EL (cell line): Measurements from ENCODE around the gene SCAMP2.

ENCODE experiments used
- DNase-seq: peaks from one replicate; pipeline ENCODE4 v3.0.0-alpha.2; 2016

SCAMP2 gene

DNA sequence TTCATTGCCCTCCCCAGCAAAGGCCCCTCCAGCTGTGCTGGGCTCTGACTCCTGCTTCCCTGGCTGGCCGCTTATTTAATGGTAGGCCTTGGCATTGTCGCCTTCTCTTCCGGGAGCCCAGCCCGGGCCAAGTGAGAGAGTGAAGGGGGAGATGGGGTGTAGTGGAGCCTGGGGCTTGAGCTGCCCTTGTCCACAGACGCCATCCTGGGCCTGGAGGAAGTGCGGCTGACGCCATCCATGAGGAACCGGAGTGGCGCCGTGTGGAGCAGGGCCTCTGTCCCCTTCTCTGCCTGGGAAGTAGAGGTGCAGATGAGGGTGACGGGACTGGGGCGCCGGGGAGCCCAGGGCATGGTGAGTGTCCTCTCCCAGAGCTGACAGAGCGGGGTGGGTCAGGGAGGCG, 57.2 kb downstream of the SCAMP2 start:
- DNase-seq: no peak

DNA sequence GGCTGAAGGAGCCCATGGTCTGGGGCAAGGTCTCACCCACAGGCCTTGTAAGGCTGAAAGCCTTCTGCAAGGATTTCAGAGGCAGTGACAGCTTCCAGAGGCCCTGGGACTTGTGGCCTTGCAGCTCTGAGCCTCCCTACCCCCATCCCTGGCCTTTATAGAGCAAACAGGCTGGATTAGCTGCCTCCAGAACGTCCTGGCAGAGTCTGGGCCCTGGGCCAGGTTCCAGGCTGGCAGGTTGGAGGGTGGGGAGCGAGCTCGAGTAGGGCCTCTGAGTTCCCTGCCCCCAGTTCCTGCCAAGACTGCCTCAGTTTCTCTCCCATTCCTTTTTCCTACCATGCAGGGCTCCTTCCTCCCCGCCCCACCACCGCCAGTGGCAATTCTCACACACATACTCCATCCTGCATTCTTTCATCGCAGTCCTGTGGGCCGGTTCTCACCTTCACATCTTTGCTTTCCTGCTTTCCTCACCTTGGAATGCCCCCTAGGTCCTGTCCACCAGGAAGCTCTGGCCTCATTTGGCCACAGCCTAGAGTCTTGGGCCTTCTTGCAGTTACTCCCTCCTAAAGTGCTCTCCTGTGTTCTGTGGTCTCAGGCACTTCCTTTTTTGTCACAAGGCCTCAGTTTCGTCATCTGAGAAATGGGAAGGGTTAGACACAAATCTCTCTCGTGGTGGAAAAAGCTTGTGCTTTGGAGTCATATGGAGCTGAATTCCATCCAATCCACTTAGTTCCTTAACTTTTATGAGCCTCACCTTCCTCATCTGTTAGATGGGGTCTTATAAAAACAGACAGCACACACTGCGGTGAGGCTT, 57.8 kb downstream of the SCAMP2 start:
- no peak for DNase-seq

DNA sequence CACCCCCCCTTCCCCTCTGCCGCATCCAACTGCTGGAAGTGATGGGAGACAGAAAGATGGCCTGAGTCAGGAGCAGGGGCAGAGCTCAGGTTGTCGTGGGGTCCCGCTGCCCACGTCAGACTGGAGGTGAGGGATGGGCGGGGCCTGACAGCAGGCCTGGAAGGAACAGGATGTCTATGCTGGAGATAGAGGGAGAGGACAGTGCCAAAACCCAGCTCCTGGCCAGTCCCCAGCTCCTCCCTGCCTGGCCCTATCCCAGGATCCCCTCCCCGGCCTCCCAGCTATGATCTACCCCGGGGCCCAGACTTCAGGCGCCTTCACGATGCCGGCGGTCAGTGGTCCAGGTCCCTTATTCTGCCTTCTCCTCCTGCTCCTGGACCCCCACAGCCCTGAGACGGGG, 60.6 kb downstream of the SCAMP2 start, which contains the start of gene LMAN1L:
Gene LMAN1L (plus strand): TSS at position 303 of the 400 bp plus-strand sequence. CDS start 20 bp downstream, at position 323.
- DNase-seq: no peak

DNA sequence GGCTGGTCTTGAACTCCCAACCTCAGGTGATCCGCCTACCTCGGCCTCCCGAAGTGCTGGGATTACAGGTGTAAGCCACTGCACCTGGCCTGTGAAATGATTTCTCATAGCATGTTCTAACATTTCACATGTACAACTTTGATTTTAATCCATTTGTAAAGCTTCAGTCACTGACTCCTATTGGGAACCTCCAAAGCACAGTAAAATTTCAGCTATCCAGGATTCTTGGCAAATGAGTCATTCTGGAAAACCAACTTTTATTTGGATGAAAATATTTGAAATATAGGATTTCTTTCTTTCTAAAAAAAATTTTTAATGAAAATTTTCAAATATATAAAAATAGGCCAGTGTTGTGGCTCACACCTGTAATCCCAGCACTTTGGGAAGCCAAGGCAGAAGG, 63.2 kb downstream of the SCAMP2 start:
- DNase-seq: peak; percentile 42

DNA sequence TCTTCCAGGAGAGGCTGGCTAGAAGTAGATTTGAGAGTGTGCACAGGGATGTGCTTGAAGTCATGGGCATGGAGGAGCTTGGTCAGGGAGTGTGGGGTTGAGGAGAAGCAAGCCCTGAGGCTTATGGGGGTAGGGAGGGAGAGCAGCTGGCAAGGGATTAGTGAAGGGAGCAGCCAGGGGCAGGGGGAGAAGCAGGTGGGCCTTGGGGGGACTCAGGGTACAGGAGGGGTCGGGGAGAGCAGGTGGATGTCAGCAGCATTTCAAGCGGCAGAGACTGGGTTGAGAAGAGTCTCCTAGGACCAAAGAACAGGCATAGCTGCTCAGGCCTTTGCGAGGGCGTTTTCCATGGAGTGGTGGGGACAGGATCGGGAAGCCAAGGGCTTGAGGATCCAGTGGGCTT, 63.9 kb downstream of the SCAMP2 start:
- no peak for DNase-seq

DNA sequence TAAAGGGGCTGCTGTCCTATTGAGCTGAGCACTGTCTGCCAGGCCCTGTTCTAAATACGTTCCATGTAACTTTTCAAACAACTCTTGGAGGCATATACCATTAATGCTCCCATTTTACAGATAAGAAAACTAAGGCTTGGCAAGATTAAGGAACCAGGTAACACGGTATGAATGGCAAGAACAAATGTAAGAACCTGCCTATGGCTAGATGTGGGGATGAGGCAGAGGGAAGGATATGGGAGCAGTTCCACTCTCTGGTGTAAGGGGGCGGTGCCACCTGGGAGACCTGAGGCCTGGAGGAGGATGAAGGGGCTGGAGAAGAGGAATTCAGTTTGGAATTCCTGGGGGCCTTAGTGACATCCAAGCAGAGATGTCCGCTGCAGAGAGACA, 64.3 kb downstream of the SCAMP2 start:
- no peak for DNase-seq

DNA sequence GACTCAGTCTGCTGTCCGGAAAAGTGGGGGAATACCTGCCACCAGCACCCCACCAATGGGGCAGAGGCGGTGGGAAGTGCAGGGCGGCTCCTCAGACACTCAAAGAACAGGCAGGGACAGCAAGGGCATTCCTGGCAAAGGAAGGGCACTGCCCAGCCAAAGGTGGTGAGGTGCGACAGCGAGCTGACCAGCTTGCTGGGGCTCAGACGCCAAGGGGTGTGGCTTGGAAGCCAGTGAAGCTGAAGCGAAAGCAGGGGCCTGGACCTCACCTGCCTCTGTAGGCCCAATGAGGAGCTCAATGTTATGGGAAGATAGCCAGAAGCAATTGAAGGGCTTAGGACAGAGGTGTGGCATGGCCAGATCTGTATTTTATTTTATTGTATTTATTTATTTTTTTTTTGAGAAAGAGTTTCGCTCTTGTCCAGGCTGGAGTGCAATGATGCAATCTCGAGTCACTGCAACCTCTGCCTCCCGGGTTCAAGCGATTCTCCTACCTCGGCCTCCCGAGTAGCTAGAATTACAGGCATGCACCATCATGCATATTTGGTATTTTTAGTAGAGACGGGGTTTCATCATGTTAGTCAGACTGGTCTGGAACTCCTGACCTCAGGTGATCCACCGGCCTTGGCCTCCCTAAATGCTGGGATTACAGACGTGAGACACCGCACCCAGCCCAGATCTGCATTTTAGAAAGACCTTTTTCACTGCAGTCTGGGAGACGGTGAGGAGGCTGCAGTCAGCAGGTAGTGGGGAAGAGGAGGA, 64.9 kb downstream of the SCAMP2 start:
- DNase-seq: peak; percentile 44

DNA sequence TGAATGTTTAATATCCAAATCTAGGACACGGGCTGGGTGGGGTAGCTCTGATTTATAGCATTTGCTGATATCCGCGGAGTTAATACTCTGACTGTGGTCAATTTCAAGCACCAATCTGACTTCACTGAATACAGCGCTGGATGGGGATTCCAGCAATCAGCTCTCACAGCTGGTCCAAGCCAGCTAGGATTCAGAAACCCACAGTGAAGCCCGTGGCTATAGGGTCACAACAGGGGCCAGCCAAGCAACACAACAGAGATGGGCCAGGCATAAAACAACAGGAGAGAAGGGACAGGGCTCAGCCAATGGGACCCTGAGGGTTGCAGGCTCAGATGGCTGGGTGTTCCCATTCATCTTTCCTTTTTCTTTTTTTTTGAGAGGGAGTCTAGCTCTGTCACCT, 65.9 kb downstream of the SCAMP2 start:
- no peak for DNase-seq

DNA sequence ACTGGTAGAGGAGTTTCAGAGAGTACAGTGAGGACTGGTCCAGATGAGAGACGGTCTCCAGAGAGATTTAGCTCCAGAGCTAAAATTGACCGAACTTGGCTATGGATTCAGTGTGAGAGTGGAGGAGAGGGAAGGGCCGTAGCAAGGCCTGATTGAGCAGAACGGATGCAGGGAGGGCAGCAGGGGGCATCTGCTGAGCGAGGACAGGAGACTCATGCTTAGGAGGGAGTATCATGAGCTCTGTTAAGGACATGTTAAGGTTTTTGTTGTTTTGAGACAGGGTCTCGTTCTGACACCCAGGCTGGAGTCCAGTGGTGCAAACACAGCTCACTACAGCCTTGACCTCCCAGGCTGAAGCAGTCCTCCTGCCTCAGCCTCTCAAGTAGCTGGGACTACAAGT, 68.2 kb downstream of the SCAMP2 start:
- no peak for DNase-seq

DNA sequence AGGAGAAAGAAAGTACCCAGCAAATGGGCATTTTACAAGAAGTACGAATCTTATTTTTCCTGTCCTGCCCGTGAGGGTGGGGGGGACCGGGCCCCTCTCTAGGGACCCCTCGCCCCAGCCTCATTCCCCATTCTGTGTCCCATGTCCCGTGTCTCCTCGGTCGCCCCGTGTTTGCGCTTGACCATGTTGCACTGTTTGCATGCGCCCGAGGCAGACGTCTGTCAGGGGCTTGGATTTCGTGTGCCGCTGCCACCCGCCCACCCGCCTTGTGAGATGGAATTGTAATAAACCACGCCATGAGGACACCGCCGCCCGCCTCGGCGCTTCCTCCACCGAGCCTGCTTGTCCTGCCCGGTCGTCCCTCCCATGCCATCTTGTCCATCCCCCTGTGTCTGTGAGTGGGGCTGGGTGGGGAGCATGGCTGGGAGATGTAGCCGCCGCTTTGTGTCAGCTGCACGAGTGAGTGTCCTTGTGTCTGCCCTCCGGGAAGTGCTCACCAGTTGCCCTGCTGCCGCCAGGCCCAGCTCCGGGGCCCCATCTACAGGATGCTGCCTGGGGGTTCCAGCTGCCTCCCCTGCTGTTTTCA, 70.2 kb downstream of the SCAMP2 start:
- DNase-seq: no peak

DNA sequence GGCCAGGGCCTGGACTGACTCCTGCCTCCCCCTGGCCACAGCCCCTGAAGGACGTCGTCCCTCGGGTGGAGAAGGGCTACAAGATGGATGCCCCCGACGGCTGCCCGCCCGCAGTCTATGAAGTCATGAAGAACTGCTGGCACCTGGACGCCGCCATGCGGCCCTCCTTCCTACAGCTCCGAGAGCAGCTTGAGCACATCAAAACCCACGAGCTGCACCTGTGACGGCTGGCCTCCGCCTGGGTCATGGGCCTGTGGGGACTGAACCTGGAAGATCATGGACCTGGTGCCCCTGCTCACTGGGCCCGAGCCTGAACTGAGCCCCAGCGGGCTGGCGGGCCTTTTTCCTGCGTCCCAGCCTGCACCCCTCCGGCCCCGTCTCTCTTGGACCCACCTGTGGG, 70.9 kb downstream of the SCAMP2 start:
- DNase-seq: no peak

DNA sequence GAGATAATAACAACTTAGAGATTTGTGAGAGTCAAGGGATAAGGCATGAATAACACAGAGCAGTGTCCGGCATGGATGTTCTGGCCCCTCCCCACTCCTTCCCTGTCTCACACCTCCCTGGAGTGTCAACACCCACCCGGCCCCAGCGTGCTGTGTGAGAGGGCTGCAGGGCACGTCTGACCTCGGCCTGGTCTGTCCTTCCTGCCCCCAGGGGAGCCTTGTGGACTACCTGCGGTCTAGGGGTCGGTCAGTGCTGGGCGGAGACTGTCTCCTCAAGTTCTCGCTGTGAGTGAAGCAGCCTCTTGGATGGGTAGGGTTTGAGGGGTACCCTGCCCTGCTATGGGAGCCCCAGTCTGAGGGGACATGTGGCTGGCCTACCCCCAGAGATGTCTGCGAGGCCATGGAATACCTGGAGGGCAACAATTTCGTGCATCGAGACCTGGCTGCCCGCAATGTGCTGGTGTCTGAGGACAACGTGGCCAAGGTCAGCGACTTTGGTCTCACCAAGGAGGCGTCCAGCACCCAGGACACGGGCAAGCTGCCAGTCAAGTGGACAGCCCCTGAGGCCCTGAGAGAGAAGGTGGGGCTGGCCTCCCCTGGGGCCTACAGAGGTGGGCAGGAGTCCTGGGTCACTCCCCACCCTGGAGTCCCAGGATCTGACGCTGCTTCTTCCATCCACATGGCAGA, 71.7 kb downstream of the SCAMP2 start:
- no peak for DNase-seq

DNA sequence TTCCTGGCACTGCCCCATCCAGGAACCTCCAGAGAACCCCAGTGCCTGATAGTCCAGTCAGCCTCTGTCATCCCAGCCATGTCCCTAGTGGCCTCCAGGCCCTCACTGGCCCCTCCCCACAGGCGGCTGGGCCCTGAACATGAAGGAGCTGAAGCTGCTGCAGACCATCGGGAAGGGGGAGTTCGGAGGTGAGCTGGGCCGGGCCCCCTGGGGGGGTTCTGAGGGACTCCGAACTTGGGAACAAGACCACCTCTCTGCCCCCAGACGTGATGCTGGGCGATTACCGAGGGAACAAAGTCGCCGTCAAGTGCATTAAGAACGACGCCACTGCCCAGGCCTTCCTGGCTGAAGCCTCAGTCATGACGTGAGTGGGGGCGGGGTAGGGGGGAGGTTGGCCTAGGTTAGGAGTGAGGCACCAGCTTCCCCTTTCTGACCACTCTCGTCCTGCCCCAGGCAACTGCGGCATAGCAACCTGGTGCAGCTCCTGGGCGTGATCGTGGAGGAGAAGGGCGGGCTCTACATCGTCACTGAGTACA, 72.5 kb downstream of the SCAMP2 start:
- no peak for DNase-seq

DNA sequence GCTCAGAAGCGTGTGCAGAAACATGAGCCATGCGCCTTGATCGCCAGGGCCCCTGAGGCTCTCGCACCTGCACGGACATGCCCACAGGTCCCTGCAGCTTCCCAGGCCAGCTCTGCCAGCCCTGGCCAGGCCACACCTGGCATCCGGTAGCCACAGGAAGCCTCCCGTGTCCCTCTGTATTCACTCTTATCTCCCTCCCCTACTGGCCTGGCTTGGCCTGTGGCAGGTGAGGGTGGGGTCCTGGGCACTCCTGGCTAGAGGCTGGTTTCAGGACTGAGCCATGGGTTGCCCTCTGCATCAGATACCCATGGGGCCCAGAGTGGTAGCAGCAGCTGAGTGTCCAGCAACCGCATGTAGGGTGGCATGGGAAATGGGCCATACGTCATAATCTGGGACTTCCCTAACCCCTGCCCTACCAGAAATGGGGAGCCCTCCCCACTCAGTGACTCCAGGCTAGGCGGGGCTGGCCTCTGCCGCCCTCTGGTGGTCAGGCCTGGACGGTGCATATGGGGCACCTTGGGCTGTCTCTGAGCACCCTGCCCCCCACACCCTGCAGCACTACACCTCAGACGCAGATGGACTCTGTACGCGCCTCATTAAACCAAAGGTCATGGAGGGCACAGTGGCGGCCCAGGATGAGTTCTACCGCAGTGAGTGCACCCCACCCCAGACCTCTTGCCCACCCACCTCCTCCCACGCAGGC, 73.2 kb downstream of the SCAMP2 start:
- peak; percentile 75 for DNase-seq

DNA sequence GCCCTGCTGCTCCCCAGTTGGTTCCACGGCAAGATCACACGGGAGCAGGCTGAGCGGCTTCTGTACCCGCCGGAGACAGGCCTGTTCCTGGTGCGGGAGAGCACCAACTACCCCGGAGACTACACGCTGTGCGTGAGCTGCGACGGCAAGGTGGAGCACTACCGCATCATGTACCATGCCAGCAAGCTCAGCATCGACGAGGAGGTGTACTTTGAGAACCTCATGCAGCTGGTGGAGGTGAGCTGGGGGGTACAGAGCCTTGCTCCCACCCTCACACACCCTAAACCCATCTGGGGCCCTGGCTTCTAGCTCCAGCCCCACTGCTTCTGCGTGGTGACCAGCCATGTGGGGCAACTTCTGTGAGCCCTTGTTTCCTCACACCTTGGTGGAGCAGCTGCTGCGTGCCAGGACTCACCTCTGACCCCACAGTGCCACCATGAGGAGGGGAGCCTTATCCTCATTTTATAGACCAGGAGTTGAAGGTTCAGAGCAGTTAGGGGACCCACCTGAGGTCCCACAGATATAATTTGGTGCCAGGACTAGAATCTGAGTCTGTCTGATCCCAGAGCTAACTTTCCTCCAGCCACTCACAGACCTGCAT, 73.8 kb downstream of the SCAMP2 start:
- no peak for DNase-seq

DNA sequence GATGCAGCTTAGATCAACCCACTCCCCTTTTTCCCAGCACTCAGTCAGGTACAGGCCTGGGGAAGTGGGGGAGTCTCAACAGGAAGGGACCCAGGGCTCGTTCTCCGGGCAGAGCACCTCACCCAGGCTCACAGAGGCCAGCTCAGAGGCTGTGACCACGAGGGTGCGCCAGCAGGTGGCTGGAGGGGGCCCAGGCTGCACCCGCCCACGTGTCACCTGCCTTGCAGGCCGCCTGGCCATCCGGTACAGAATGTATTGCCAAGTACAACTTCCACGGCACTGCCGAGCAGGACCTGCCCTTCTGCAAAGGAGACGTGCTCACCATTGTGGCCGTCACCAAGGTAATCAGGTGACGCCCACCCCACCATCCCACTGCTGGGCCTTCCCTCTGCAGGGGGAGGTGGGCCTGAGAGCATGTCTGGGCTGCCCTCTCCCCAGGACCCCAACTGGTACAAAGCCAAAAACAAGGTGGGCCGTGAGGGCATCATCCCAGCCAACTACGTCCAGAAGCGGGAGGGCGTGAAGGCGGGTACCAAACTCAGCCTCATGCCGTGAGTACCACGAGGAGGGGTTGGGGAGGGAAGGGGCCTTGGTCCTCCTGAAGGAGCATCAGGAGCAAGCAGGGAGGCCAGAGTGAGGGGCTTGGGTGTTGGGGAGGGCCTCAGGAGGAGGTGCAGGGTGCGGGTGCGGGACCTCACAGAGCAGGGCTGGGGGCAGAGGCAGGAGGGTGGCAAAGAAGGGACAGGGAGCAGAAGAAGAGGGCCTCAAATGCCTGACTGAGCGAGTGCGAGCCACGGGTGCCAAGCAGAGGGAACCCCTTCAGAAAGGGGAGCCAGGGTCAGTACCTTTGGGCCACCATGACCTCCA, 74.5 kb downstream of the SCAMP2 start:
- no peak for DNase-seq

DNA sequence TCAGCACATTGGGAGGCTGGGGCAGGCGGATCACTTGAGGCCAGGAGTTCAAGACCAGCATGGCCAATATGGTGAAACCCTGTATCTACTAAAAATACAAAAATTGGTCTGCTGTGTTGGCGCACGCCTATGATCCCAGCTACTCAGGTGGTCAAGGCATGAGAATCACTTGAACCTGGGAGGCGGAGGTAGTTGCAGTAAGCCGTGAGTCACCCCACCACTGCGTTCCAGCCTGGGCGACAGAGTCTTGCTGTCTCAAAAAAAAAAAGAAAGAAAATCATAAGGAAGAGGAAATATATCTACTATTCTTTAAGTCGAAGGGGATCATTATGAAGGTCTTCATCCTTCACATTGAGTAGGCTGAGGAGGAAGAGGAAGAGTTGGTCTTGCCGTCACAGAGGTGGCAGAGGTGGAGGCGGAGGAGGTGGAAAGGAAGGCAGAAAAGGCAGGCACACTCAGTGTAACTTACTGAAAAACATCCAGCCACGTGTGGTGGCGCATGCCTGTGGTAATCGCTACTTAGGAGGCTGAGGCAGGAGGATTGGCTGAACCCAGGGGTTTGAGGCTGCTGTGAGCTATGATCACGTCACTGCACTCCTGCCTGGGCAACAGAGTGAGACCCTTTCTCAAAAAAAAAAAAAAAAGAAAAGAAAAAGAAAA, 77.1 kb downstream of the SCAMP2 start:
- no peak for DNase-seq

DNA sequence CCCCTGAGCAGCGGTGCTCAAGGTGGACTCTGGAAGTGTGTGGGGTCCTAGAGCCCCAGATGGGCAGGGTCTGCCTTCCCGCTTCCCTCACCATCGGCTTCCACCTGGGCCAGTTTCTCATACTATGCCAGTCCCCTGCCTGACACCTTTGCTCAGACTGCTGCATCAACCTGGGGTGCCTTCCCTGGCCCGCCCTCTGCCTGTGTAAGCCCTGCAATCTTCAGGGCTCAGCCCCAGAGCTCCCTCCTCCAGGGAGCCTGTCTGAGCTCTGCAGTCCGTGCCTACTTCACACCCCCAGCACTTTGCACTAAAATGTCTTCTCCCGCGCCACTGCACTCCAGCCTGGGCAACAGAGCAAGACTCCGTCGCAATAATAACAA, 78.2 kb downstream of the SCAMP2 start:
- DNase-seq: no peak

DNA sequence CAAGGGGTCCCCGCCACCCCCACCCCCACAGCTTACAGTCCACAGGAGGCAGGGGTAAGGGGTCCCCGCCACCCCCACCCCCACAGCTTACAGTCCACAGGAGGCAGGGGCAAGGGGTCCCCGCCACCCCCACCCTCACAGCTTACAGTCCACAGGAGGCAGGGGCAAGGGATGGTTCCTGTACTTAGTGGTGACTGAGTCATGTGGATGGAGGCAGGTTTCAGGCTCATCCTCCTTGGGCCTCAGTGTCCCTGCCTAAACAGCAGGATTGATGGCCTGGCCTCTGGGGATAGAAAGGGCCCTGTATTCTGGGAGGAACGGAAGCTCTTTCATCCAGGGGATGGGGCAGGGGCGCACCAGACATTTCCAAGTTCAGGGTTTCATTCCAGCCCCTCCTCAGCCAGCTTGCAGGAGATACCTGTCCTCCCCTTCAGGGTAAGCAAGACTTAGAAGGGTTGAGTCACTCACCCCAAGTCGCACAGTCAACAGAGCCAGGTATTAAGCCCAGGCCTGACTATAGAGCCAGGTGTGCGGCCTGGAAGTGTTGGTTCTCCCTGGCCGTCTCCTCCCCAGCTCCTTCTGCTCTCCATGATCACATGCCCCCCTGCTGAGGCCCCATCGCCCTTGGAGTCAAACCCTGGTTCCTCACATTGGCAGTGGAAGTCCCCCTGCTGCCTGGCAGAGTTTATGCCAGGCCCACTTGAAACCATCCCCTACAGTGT, 78.8 kb downstream of the SCAMP2 start:
- no peak for DNase-seq
